HG03521 (cell line): ENCODE data around the gene OR1I1.
"Not testable (repeated sequence)": the region's sequence is repeated elsewhere in the genome, so short reads cannot be mapped to it uniquely, and the experiment has no call there.

Experiments
- ATAC-seq: cut with Tn5 transposase; IDR thresholded peaks from one replicate; pipeline ENCODE4 v1.9.1; 2021; ENCODE audit warnings: mild to moderate bottlenecking, moderate library complexity; ENCODE audit not compliant: unreplicated experiment

Gene OR1I1

DNA sequence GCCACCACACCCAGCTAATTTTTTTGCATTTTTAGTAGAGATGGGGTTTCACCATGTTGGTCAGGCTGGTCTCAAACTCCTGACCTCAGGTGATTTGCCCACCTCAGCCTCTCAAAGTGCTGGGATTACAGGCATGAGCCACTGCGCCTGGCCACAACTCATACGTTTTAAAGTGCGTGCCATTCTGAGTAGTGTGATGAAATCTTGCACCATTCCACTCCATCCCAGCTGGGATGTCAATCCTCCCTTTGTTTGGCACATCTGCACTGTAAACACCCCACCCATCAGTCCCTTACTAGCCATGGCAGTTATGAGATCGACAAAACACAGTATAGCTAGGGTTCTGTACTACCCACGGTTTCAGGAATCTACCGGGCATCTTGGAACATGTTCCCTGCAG, 16.0 kb downstream of the OR1I1 start:
- ATAC-seq: not testable (repeated sequence)

- ATAC-seq: no peak
These were observed 16.4 kb downstream of the OR1I1 start for GRCh38 chr19:15098460-15098859.

- ATAC-seq: no peak
These were observed 17.1 kb downstream of the OR1I1 start for GRCh38 chr19:15099017-15099582.

DNA sequence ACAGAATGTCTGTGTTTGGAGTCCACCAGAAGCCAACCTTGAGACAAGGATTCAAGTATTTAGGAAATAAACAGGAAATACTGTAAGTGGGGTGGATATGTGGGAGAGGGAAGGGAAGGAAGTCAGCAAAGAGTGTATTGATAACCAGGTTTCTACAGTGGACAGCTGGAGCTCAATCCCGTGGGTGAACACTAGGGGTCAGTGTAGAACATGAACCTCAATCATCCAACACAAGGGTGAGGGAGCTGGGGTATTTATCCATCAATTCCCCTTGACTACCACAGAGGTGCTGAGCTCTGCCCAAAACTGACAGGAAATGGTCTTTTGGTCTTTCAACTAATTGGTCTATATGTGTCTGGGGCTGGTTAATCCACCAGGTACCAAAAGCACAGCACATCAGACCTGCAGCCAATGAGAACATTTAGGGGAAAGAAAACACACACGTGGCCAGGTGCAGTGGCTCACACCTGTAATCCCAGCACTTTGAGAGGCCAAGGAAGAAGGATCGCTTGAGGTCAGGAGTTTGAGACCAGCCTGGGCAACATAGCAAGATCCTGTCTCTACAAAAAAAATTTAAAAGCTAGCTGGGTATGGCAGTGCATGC, 19.6 kb downstream of the OR1I1 start:
- ATAC-seq: no peak

DNA sequence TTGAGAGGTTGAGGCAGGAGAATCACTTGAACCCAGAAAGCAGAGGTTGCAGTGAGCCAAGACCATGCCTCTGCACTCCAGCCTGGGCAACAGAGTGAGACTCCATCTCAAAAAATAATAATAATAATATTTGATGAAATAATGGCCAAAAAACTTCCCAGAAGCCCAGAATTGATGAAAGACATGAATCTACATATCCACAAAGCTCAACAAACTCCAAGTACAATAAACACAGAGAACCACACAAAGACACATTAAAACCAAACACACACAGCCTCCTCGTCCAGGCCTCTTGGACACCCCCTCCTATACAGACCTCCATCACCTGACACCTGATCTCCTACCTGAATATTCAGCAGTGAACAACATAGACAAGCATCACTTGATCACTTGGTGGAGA, 22.0 kb downstream of the OR1I1 start:
- ATAC-seq: no peak

DNA sequence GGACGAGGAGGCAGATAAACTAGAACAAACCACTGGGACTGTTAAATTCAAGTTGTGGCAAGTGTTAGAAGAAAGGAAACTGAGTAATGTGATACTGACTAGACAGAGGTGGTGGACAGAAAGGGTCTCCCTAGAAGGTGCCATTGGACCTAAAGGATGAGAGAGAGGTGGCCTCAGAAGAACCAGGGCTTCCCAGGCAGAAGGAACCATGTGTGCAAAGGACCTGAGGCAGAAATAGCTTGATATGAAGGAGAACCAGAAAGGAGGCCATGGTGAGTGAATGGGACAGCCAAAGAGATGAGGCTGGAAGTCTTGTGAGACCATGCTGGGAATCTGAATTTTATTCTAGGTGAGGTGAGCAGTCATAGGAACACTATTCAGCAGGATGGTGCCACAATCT, 22.4 kb downstream of the OR1I1 start:
- no peak for ATAC-seq

- ATAC-seq: no peak
These were observed 23.0 kb downstream of the OR1I1 start for GRCh38 chr19:15105044-15105443.

- no peak for ATAC-seq
These were observed 25.3 kb downstream of the OR1I1 start, which contains the start of gene SYDE1 for GRCh38 chr19:15107061-15108010. Gene SYDE1, plus strand, starts transcription at chr19:15107401. Its CDS starts 33 bp downstream, at chr19:15107434.

GRCh38 chr19:15108145-15108844, 26.3 kb downstream of the OR1I1 start:
- ATAC-seq: no peak

DNA sequence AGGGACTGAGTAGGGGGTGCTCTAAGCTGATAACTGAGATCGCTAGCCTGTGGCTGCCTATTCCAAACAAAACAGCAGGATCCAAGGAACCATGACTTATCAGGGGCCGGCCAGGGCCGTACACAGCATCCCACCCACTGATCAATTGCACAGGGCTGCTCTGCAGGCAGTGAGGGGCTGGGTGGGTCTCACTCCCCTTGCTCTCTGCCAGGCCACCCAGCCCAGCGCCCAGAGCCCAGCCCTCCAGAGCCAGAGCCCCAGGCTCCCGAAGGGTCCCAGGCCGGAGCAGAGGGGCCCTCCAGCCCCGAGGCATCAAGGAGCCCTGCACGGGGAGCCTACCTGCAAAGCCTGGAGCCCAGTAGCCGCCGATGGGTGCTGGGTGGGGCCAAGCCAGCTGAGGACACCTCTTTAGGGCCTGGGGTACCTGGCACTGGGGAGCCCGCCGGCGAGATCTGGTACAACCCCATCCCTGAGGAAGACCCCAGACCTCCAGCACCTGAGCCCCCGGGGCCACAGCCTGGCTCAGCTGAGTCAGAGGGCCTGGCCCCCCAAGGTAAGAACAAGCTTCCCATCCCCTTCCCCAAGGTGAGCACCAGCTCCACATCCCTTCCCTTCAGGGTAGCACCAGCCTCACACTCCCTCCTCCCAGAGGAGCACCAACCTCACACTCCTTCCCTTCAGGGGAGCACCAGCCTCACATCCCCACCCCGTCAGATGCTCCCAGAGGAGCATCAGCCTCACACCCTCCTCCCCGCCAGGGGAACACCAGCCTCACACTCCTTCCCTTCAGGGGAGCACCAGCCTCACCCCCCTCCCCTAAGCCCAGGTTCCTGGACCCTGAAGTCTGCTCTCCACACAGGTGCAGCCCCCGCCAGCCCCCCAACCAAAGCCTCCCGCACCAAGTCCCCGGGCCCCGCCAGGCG, 27.1 kb downstream of the OR1I1 start:
- no peak for ATAC-seq

- no peak for ATAC-seq
These were observed 27.9 kb downstream of the OR1I1 start for GRCh38 chr19:15109768-15110417.

DNA sequence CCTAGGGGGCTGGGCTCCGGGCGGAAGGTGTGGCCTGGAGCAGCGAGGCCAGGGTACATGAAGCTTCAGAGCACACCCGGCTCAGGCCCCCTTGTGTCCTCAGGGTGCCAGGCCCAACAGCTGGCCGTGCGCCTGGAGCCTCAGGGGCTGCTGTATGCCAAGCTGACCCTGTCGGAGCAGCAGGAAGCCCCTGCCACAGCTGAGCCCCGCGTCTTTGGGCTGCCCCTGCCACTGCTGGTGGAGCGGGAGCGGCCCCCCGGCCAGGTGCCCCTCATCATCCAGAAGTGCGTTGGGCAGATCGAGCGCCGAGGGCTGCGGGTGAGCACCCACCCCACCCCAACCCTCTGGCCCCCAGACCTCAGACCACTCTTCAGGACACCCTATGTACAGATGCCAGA, 28.4 kb downstream of the OR1I1 start:
- ATAC-seq: no peak

GRCh38 chr19:15111758-15112157, 29.7 kb downstream of the OR1I1 start:
- no peak for ATAC-seq

- no peak for ATAC-seq
These were observed 30.4 kb downstream of the OR1I1 start for GRCh38 chr19:15112385-15112784.

DNA sequence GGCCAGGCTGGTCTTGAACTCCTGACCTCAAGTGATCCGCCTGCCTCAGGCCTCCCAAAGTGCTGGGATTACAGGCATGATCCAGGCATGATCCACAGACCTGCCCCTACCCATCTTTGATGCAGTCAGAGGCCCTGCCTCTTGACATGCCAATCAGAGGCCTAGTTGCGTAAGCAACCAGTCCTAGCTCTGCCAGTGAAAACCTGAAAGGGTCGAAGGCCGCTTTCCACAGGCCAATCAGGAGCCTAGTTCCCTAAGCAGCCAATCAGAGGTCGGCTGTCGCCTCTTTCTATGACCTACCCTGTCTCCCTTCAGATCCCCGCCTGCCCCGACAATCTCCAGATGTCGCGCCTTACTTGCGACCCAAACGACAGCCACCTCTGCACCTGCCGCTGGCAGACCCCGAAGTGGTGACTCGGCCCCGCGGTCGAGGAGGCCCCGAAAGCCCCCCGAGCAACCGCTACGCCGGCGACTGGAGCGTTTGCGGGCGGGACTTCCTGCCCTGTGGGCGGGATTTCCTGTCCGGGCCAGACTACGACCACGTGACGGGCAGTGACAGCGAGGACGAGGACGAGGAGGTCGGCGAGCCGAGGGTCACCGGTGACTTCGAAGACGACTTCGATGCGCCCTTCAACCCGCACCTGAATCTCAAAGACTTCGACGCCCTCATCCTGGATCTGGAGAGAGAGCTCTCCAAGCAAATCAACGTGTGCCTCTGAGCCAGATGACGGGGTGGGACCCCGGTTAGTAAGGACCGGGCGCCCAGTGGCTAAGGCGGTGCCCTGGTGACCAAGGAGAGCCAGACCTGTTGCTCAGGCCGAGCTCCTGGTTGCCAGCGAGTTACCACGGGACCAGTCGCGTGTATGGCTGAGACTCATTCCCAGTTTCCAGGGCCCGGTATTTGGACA, 31.5 kb downstream of the OR1I1 start:
- no peak for ATAC-seq

DNA sequence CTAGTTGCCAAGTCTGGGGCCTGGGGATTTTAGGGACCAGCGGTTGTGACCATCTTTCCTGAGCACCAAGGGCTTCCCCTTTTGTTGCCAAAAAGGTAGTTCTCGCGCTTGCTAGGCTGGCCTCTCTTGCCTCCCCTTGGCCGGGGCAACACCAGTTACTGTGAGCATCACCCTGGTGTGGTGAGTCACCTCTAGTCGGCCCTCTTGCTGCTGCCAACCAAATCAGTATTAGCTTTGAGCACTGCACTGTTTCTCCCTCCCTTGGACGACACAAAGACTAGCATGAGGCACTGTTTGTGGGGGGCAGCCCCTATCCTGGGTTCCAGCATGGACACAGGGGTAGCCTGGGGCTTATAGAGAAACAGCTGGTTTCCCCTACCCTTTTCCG, 32.1 kb downstream of the OR1I1 start:
- no peak for ATAC-seq

GRCh38 chr19:15115080-15115479, 33.1 kb downstream of the OR1I1 start:
- ATAC-seq: no peak

DNA sequence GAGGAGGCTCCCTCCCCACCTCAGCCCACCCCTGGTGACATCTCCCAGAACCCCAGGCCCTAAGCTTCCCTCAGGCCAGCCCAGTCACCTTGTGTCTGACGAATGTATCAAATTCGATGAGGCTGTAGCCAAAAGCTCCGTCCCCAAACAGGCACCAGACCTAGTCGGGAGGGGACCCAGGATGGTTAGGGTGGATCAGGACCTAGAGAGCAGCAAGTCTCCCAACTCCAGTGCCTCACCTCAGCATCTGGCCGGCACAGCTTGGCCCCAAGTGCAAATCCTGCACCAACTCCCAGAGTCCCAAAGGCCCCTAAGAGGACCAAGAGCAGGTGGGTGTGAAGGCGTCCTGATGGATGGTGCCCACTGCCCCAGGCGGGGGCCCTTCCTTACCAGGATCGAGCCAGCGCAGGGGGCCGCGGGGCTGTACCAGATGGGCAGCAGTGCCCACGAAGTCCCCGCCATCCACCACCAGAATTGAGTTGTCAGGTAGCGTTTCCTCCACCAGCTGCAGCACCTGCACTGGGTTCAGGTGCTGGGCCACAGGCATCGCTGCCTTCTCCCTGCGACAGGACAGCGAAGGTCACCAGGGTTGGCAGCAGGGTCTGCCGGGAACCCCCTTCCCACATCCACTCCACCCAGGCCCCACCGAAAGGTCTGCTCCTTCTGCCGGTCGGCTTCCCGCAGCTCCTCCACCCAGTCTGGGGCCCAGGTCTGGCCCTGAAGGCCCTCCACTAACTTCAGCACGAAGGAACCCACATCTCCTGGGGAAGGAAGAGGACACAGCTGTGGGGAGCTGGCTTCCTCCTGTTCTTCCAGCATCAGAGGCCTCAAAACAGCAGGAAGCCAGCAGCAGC, 34.0 kb downstream of the OR1I1 start:
- ATAC-seq: no peak
